RPMI8226 (cell line): ENCODE data around the gene TRAF1.
"Not testable (repeated sequence)": the region's sequence is repeated elsewhere in the genome, so short reads cannot be mapped to it uniquely, and the experiment has no call there.

Experiments
- DNase-seq: peaks from one replicate; pipeline ENCODE4 v3.0.0-alpha.2; 2015

TRAF1 gene

GRCh38 chr9:120926397-120926928, at the start of gene TRAF1:
TRAF1 (minus strand) TSS chr9:120926796; CDS start chr9:120926075, 721 bp downstream.
- peak; percentile 46 for DNase-seq

GRCh38 chr9:120974921-120975320, 48.3 kb upstream of the TRAF1 start:
- DNase-seq = no peak

- no peak for DNase-seq
Observed at GRCh38 chr9:120974181-120974580, 47.6 kb upstream of the TRAF1 start.

GRCh38 chr9:120971938-120972337, 45.3 kb upstream of the TRAF1 start:
- DNase-seq = no peak

GRCh38 chr9:120971471-120971870, 44.9 kb upstream of the TRAF1 start:
- DNase-seq = not testable (repeated sequence)

- no peak for DNase-seq
Observed at GRCh38 chr9:120970244-120970643, 43.6 kb upstream of the TRAF1 start.

GRCh38 chr9:120966013-120966369, 39.4 kb upstream of the TRAF1 start:
- no peak for DNase-seq

GRCh38 chr9:120965344-120966012, 38.9 kb upstream of the TRAF1 start:
- no peak for DNase-seq

- DNase-seq = no peak
Observed at GRCh38 chr9:120961936-120962335, 35.3 kb upstream of the TRAF1 start.

- DNase-seq = no peak
Observed at GRCh38 chr9:120960001-120960400, 33.4 kb upstream of the TRAF1 start.

GRCh38 chr9:120956862-120957261, 30.3 kb upstream of the TRAF1 start:
- DNase-seq = no peak

GRCh38 chr9:120951960-120952618, 25.5 kb upstream of the TRAF1 start:
- no peak for DNase-seq

- DNase-seq = no peak
Observed at GRCh38 chr9:120950421-120951388, 24.1 kb upstream of the TRAF1 start.

GRCh38 chr9:120949290-120949689, 22.7 kb upstream of the TRAF1 start:
- no peak for DNase-seq

GRCh38 chr9:120948824-120949223, 22.2 kb upstream of the TRAF1 start:
- no peak for DNase-seq

GRCh38 chr9:120947222-120947621, 20.6 kb upstream of the TRAF1 start:
- no peak for DNase-seq

- no peak for DNase-seq
Observed at GRCh38 chr9:120946259-120946658, 19.7 kb upstream of the TRAF1 start.

GRCh38 chr9:120944948-120945347, 18.4 kb upstream of the TRAF1 start:
- DNase-seq = no peak

- DNase-seq = peak; percentile 80
Observed at GRCh38 chr9:120944434-120944843, 17.8 kb upstream of the TRAF1 start.

- no peak for DNase-seq
Observed at GRCh38 chr9:120942186-120943001, 15.8 kb upstream of the TRAF1 start.

GRCh38 chr9:120941046-120941770, 14.6 kb upstream of the TRAF1 start:
- DNase-seq = no peak

GRCh38 chr9:120940573-120940972, 14.0 kb upstream of the TRAF1 start:
- DNase-seq = no peak
